PFSK-1 (cell line): Measurements from ENCODE around the gene B4GALNT1.

Source experiments
- POLR2AphosphoS5 ChIP-seq: IDR thresholded peaks from 2 replicates; pipeline ENCODE4 v1.6.1; 2012; ENCODE audit warnings: low read depth, mild to moderate bottlenecking, control low read depth, low read length, moderate library complexity
- REST ChIP-seq, 2 experiments: IDR thresholded peaks; 2 replicates each; pipeline versions ENCODE4 v1.6.1 to v1.8.0; 2011 to 2012; ENCODE audit warnings: low read depth in 2 of 2, low read length in 2 of 2, control low read depth in 1 of 2, inconsistent platforms in 1 of 2, mild to moderate bottlenecking in 1 of 2, moderate library complexity in 1 of 2; ENCODE audit not compliant: insufficient read depth in 1 of 2
- SIN3A ChIP-seq: IDR thresholded peaks from 2 replicates; pipeline ENCODE4 v1.6.1; 2012; ENCODE audit warnings: mild to moderate bottlenecking, low read length, moderate library complexity, borderline replicate concordance; ENCODE audit not compliant: insufficient read depth
- TAF1 ChIP-seq: IDR thresholded peaks from 2 replicates; pipeline ENCODE4 v1.6.1; 2012; ENCODE audit warnings: low read length, control low read depth, borderline replicate concordance; ENCODE audit not compliant: insufficient read depth

DNA sequence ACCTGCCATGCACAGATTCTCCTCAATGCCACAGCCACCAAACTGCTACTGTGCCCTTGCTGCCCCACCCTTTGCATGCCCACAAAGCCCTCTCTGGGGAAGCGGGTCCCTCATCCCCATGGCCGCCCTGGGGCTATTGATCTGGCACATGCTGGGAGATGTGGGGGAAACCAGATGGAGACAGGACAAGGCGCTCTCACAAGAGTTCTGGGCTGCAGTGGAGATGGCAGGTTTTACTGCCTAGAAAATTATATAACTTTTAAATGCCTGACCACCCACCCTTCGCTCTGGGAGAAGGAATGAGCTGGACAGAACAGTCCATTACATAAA, 52.6 kb downstream of the B4GALNT1 start:
- TF ChIP-seq SIN3A: no peak
- no peak for TF ChIP-seq POLR2AphosphoS5
- TF ChIP-seq TAF1: no peak
- no peak for TF ChIP-seq REST (IDR thresholded peaks at IDR 0.05; ENCODE audit: insufficient read depth in 1 of 2, low read depth in 2 of 2, low read length in 2 of 2)
